Stimulated activated CD4-positive, alpha-beta T cell treated with anti-CD3 and anti-CD28 coated beads, Interleukin-4, amount 100 ng/mL, for 1 hour (primary cell): Measurements from ENCODE around the gene B3GAT3.
A peak's percentile ranks its signal among the peaks of the same experiment; 100 is the strongest.
"Not testable (repeated sequence)": the region's sequence is repeated elsewhere in the genome, so short reads cannot be mapped to it uniquely, and the experiment has no call there.

Experiments used
- DNase-seq: peaks from one replicate; pipeline ENCODE4 v3.0.0-alpha.2; 2020

B3GAT3 gene

DNA sequence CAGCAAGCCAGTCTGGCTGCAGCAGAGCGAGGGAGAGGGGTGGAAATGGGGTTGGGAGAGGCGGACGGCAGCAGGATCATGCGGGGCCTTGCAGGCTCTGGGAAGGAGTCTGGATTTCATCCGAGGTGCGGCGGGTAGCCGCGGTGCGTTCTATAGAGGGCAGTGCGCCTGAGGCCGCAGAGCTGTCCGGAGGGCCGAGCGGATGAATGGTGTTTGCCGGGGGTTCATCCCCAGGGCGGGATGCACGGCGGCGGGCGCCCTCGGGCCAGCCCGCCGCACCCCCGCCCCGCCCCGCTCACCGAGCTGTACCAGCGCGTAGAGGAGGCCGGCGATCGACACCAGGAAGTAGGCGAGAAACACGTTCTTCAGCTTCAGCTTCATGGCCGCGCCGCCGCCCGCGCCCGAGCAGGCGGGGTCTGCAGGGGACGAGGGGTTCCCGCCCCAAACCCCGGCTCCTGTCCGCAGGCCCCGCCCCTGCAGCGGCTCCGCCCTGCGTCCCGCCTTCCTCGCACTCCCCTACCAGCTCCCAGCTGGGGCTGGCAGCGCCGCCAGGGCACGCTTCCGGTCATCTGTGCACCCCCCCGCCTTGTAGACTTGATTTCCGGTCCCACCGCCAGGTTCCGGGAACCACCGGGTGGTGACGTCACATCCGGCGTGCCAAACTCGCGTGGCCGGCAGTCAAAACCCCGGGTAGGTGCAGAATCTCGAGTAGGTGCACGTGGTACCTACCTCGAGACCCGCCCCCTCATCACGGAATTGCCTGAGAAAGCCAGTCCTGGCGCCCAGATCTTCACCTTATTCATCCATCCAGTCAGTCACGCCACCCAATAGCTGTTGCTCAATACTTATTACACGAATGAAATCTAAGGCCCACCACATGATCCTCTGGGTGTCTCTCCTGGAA lies at the start of gene B3GAT3:
Gene B3GAT3 (minus strand): TSS at position 420 of the 904 bp plus-strand sequence. CDS start 39 bp downstream, at position 381.
- peak; percentile 94 for DNase-seq

DNA sequence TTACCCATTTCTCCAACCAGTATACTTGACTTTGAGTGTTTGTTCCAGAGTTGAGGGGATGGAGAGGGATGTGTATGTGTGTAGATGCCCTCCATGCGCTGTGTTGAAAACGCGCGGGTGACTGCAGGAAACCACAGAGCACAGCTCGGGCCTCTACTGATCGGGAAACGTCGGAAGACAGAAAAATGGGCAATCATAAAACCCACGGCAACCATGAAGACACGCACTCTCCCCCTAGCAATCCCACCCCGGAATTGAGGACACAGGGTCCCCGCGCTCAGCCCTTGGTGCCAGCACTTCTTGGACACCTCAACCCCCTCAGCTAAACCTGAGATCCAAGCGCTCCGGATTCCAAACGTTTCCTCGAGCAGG lies 49.4 kb upstream of the B3GAT3 start:
- DNase-seq = no peak

GRCh38 chr11:62669420-62670161 lies 47.8 kb upstream of the B3GAT3 start:
- DNase-seq = no peak

GRCh38 chr11:62667460-62667859 lies 45.7 kb upstream of the B3GAT3 start:
- DNase-seq = no peak

- peak; percentile 21 for DNase-seq
Measured at GRCh38 chr11:62666259-62666926, 44.6 kb upstream of the B3GAT3 start.

DNA sequence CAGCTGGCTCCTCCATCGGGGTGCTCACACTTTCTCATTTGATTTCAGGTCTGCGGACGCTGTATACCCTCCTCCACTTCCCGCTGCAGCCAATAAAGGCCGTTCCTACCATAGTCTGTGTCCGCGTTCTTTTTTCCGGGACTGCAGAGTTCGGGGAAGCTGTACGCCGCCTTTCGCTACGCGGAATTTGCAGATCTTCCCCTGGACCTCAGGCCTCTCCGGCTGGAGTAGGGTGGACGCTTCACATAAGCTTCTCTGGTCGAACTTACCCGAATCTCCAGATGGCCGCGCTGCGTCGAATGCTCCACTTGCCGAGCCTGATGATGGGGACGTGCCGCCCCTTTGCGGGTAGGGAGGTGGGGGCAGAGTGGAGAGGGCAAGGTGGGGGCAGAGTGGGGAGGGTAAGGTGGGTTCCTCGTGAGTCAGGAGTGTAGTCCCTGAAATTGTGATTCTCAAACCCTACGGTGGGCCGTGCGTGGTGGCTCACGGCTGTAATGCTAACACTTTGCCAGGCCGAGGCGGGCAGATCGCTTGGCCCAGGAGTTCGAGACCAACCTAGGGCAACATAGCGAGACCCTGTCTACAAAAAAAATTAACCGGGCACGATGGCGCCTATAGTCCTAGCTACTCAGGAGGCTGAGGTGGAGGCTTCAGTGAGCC lies 43.9 kb upstream of the B3GAT3 start:
- DNase-seq = peak; percentile 70

DNA sequence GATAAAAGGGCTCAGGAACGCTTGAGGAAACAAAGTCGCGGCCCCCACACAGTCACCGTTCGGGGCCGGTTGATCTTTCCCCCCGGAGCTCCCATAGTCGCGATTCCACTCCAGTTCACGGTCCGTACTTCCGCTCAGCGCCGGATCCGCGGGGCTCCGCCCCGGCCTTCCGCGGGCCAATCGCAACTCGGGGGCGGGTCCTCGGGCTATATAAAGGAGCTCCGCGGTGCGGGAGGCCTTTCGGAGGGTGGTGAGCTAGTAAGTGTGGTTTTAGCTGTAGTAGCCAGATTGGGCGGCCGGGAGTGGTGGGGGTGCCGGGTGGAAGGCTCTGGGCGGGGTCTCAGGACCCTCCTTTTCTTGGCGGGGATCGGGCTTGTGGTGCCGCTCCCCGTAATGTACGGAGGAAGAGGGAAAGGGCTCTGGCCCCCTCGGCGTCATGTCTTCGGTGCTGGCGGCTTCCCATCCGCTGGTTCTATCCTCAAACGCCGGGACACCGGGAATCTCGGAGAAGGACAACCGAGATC lies 43.4 kb upstream of the B3GAT3 start, which contains the start of the genes C11orf98 and CSKMT:
Gene C11orf98 (minus strand): TSS at position 136 of the 524 bp plus-strand sequence. CDS start 41 bp downstream, at position 95.
Gene CSKMT (plus strand): TSS at position 238 of the 524 bp plus-strand sequence. CDS start 568 bp downstream, outside the sequence.
- DNase-seq = peak; percentile 94

DNA sequence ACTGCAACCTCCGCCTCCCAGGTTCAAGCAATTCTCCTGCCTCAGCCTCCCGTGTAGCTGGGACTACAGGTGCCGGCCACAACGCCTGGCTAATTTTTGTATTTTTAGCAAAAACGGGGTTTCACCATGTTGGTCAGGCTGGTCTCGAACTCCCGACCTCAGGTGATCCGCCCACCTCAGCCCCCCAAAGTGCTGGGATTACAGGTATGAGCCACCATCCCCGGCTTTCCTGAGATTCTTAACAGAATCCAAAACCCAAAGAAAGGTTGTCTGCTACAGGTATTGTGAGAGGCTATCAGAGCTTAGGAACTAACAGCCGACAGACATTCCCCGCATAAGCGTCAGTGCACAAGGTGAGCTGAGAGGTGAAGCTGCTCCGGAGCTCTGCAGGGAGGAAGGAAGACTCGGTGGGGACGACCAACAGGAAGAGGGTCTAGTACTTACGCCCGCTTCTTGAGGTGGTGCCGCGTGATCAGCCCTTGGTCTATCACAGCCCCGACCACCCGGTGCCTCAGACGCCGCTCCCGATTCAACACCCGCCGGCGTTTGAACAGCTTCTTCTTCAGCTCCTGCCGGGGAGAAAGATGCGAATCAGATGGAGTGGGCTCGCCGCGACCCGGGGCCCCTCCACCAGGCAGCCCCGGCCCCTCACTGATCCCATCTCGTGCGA lies 42.8 kb upstream of the B3GAT3 start:
- DNase-seq = peak; percentile 53

DNA sequence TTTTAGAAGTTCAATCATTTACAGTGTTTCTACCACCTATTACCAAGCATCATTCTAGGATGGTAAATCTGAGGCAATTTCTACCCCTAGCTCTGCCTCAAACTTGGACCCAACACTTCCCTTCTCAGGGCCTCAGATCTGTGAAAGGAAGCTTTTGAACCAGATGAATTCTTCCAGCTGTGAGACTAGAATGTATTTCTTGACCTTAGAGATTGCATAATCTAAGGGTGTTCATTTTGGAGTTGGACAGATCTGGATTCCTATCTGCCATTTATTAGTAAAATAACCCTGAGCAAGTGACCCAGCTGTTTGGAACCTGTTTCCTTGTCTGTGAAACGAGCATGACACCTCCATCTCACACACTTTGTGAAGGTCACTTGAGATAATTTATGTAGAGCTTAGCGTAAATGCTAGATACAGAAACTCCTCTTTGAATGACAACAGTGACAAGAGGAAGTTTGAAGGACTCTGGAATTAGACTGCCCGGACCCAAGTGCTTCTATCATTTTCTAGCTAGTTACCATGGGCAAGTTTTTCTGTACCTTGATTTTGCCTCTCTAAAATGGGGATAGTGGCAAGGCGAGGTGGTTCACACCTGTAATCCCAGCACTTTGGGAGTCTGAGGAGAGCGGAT lies 35.1 kb upstream of the B3GAT3 start:
- no peak for DNase-seq

- DNase-seq = no peak
Measured at GRCh38 chr11:62654297-62654696, 32.5 kb upstream of the B3GAT3 start.

GRCh38 chr11:62652161-62653006 lies 30.6 kb upstream of the B3GAT3 start:
- DNase-seq = no peak

DNA sequence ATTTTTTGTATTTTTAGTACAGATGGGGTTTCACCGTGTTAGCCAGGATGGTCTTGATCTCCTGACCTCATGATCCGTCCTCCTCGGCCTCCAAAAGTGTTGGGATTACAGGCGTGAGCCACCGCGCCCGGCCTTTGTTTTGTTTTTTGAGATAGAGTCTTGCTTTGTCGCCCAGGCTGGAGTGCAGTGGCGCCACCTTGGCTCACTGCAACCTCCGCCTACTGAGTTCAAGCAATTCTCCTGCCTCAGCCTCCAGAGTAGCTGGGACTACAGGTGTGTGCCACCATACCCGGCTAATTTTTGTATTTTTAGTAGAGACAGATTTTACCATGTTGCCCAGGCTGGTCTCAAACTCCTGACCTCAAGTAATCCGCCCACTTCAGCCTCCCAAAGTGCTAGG lies 28.5 kb upstream of the B3GAT3 start:
- DNase-seq = not testable (repeated sequence)

- no peak for DNase-seq
Measured at GRCh38 chr11:62649486-62649885, 27.7 kb upstream of the B3GAT3 start.

DNA sequence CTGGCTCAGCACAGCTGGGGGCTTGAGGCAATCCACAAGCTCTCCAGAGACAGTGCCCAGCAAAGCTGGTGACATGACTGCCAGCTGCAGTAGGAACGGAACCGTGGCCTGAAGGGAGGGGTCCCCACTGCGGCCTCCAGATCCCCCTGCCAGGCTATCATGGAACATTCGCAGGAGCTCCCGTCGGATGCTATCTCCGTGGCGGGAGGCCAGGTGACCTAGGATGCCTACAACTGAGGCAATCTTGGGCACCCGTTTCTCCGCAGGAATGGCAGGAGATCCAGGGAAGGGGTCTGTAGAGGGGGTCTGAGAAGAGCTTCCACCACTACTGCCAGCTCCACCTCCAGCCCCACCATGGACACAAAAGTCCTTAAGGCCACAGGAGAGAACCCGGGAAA lies 27.2 kb upstream of the B3GAT3 start:
- DNase-seq = no peak

- no peak for DNase-seq
Measured at GRCh38 chr11:62648185-62648966, 26.6 kb upstream of the B3GAT3 start.

GRCh38 chr11:62647609-62648005 lies 25.8 kb upstream of the B3GAT3 start:
- no peak for DNase-seq

- no peak for DNase-seq
Measured at GRCh38 chr11:62646825-62647608, 25.2 kb upstream of the B3GAT3 start.
